A549 (cell line): ENCODE measurements around the gene HOMER1. TPM values are rescaled to one million over a fixed set of nuclear protein-coding genes. Genes with fewer than 3 reads are reported as not detected.

ENCODE experiments used
- ATAC-seq, 2 experiments: fragments of 200-7000 bp in 1 of 2; fragments of >200 bp in 1 of 2; cut with Nextera tagmentation in 1 of 2; cut with Tn5 transposase in 1 of 2; 3 replicates each; pipeline versions ENCODE4 v1.8.0 to v1.9.1; 2018 to 2020; ENCODE audit warnings: mild to moderate bottlenecking in 1 of 2, moderate library complexity in 1 of 2
- CTCF ChIA-PET: fragments of 300-600 bp; sonication (Branson Sonifier 250); formaldehyde crosslinking; extraction: SDS; loops from one replicate; lab custom pipeline; 2021; ENCODE audit warnings: antibody characterized with exemption, inconsistent platforms; lab: Yijun Ruan, JAX
- POLR2A ChIA-PET: fragments of 350-600 bp; formaldehyde crosslinking; extraction: SDS; loops from one replicate; lab custom pipeline; 2021; ENCODE audit warnings: antibody characterized with exemption, inconsistent platforms; lab: Yijun Ruan, JAX
- DNase-seq, 2 experiments: peaks; one replicate each; pipeline versions ENCODE4 v3.0.0 to v3.0.0-alpha.2; 2011 to 2016; ENCODE audit warnings: low read depth in 1 of 2, low spot score in 1 of 2
- FAIRE-seq: peaks from 2 replicates; lab custom pipeline; 2011; peaks lifted over from hg19 to GRCh38; lab: Jason Lieb, UNC
- H3K27ac ChIP-seq, 2 experiments: fragments of >200 bp; sonication (Bioruptor Twin); formaldehyde crosslinking; 3 replicates each; pipeline ENCODE4 v1.5.1; 2016 to 2017
- H3K4me1 ChIP-seq: fragments of >200 bp; sonication (Bioruptor Twin); formaldehyde crosslinking; 3 replicates; pipeline ENCODE4 v1.6.1; 2016
- H3K4me2 ChIP-seq: fragments of >200 bp; sonication (Bioruptor Twin); formaldehyde crosslinking; 3 replicates; pipeline ENCODE4 v1.6.1; 2016
- H3K4me3 ChIP-seq: fragments of >200 bp; sonication (Bioruptor Twin); formaldehyde crosslinking; 3 replicates; pipeline ENCODE4 v1.5.1; 2016
- H3K9me3 ChIP-seq: fragments of >200 bp; sonication (Bioruptor Twin); formaldehyde crosslinking; 3 replicates; pipeline ENCODE4 v1.6.1; 2016
- BCL3 ChIP-seq: fragments of >200 bp; sonication (Bioruptor Twin); formaldehyde crosslinking; IDR thresholded peaks from 3 replicates; pipeline ENCODE4 v1.6.1; 2016
- BHLHE40 ChIP-seq: IDR thresholded peaks from 2 replicates; pipeline ENCODE4 v1.6.1; 2012; ENCODE audit warnings: low read depth, low read length, inconsistent platforms
- CBX2 ChIP-seq: fragments of 200-600 bp; sonication (generic); IDR thresholded peaks from 2 replicates; pipeline ENCODE4 v1.6.1; 2016; ENCODE audit warnings: low read depth, mild to moderate bottlenecking, borderline replicate concordance
- CHD4 ChIP-seq: fragments of 200-600 bp; sonication (generic); IDR thresholded peaks from 2 replicates; pipeline ENCODE4 v1.6.1; 2016; ENCODE audit warnings: antibody characterized with exemption, mild to moderate bottlenecking, borderline replicate concordance
- E2F6 ChIP-seq: IDR thresholded peaks from 2 replicates; pipeline ENCODE4 v1.6.1; 2012; ENCODE audit warnings: low read depth, borderline replicate concordance
- EHF ChIP-seq: fragments of 250-450 bp; sonication (Bioruptor Pico); IDR thresholded peaks from 2 replicates; pipeline ENCODE4 v1.5.0; 2020; ENCODE audit warnings: mild to moderate bottlenecking
- ELK1 ChIP-seq: fragments of 150-350 bp; IDR thresholded peaks from 2 replicates; pipeline ENCODE4 v1.6.1; 2014; ENCODE audit warnings: low read depth, mild to moderate bottlenecking, low read length
- FOSL2 ChIP-seq, 2 experiments: fragments of 450-650 bp in 1 of 2; fragments of >200 bp in 1 of 2; sonication (Bioruptor Twin) in 1 of 2; formaldehyde crosslinking; IDR thresholded peaks; 2 replicates each; pipeline versions ENCODE4 v1.5.0 to v1.6.1; 2016 to 2020; ENCODE audit warnings: mild to moderate bottlenecking in 1 of 2, moderate library complexity in 1 of 2
- FOXS1 ChIP-seq: fragments of 250-450 bp; sonication (Bioruptor Pico); IDR thresholded peaks from 2 replicates; pipeline ENCODE4 v1.5.0; 2020; ENCODE audit warnings: mild to moderate bottlenecking, moderate library complexity
- GATA3 ChIP-seq: IDR thresholded peaks from 2 replicates; pipeline ENCODE4 v1.6.1; 2012; ENCODE audit warnings: borderline replicate concordance
- HOXB5 ChIP-seq: fragments of 250-450 bp; sonication (Bioruptor Pico); IDR thresholded peaks from 2 replicates; pipeline ENCODE4 v1.5.0; 2020; ENCODE audit warnings: mild to moderate bottlenecking, moderate library complexity
- JUN ChIP-seq, 2 experiments: fragments of >200 bp; sonication (Bioruptor Twin); formaldehyde crosslinking; IDR thresholded peaks; 2 replicates in 1 of 2; 3 replicates in 1 of 2; pipeline ENCODE4 v1.6.1; 2016 to 2017
- MAZ ChIP-seq: fragments of 150-350 bp; IDR thresholded peaks from 2 replicates; pipeline ENCODE4 v1.6.1; 2014; ENCODE audit warnings: antibody characterized with exemption, low read depth, low read length, borderline replicate concordance
- NFE2L2 ChIP-seq: fragments of 150-350 bp; conservative IDR thresholded peaks from 2 replicates; pipeline ENCODE4 v1.6.1; 2014; ENCODE audit warnings: low read length
- PBX3 ChIP-seq: IDR thresholded peaks from 2 replicates; pipeline ENCODE4 v1.6.1; 2012
- RAD21 ChIP-seq, 2 experiments: fragments of >200 bp in 1 of 2; sonication (Bioruptor Twin) in 1 of 2; formaldehyde crosslinking in 1 of 2; IDR thresholded peaks in 1 of 2; conservative IDR thresholded peaks in 1 of 2; 2 replicates in 1 of 2; 3 replicates in 1 of 2; pipeline ENCODE4 v1.6.1; 2012 to 2018; ENCODE audit warnings: inconsistent platforms in 1 of 2
- RFX5 ChIP-seq: fragments of 450-650 bp; IDR thresholded peaks from 2 replicates; pipeline ENCODE4 v1.7.1; 2014; ENCODE audit warnings: antibody characterized with exemption, mild to moderate bottlenecking, moderate library complexity
- SMC3 ChIP-seq: fragments of >200 bp; sonication (Bioruptor Twin); formaldehyde crosslinking; IDR thresholded peaks from 3 replicates; pipeline ENCODE4 v1.6.1; 2018; ENCODE audit warnings: inconsistent platforms
- SREBF2 ChIP-seq: fragments of 450-650 bp; IDR thresholded peaks from 2 replicates; pipeline ENCODE4 v1.6.1; 2014; ENCODE audit warnings: mild to moderate bottlenecking, moderate library complexity
- TP53 ChIP-seq: fragments of 250-450 bp; sonication (Bioruptor Pico); IDR thresholded peaks from 2 replicates; pipeline ENCODE4 v1.5.0; 2021; ENCODE audit warnings: mild to moderate bottlenecking, moderate library complexity
- USF2 ChIP-seq: fragments of 450-650 bp; IDR thresholded peaks from 2 replicates; pipeline ENCODE4 v1.6.1; 2014; ENCODE audit warnings: antibody characterized with exemption
- ZNF302 ChIP-seq: fragments of 250-450 bp; sonication (Bioruptor Pico); IDR thresholded peaks from 2 replicates; pipeline ENCODE4 v1.9.0; 2021; ENCODE audit warnings: inconsistent platforms, mild to moderate bottlenecking, moderate library complexity
- ZSCAN20 ChIP-seq: fragments of 250-450 bp; sonication (Bioruptor Pico); IDR thresholded peaks from 2 replicates; pipeline ENCODE4 v1.8.0; 2022; ENCODE audit warnings: mild to moderate bottlenecking, moderate library complexity
- WGBS: methylation state at CpG from one replicate; pipeline ENCODE4 v1.1.6; 2017; ENCODE audit errors: missing lambda C conversion rate; 5-methylcytosine and 5-hydroxymethylcytosine counted together
- polyA plus RNA-seq, 4 experiments: library from polyadenylated mRNA; depleted of rRNA in 3 of 4; stranded (reverse); fragments of >200 nt; fragmentation: RNase III in 1 of 4; extraction: RNeasy Plus Mini Kit Qiagen cat#74134 plus additional on column Dnase treatment in 1 of 4; gene quantifications; 2 replicates in 3 of 4; 3 replicates in 1 of 4; pipeline ENCODE4 v1.2.3, GENCODE V29; 2011 to 2017

Gene HOMER1
- polyA plus RNA-seq, 2 of the 4 experiments (the other 2 are of a cell fraction), result 6.0 to 9.3 TPM

GRCh38 chr5:79526493-79526892, 12.6 kb upstream of the HOMER1 start:
- CTCF ChIA-PET, result interaction anchor here (1.5 to 1.8 kb wide), 2 partner anchors 17 to 217 kb away, joined by 3 read pairs; no protein-coding TSS in a partner anchor
- no peak overlapping the region for H3K4me3 ChIP-seq
- POLR2A ChIA-PET, result no interaction called here
- TF ChIP-seq NFE2L2, result no peak
- no peak for TF ChIP-seq BHLHE40
- no peak for TF ChIP-seq RFX5
- no peak for TF ChIP-seq GATA3
- no peak for TF ChIP-seq PBX3
- TF ChIP-seq HOXB5 (CRISPR knock-in tag), result no peak
- no peak for TF ChIP-seq JUN (IDR thresholded peaks at IDR 0.05)
- TF ChIP-seq CHD4, result no peak
- no peak for TF ChIP-seq ZNF302 (CRISPR knock-in tag)
- no peak for TF ChIP-seq ELK1
- no peak for TF ChIP-seq SREBF2
- no peak for TF ChIP-seq USF2
- no peak for TF ChIP-seq EHF (CRISPR knock-in tag)
- no peak overlapping the region for H3K27ac ChIP-seq
- WGBS, result 37% methylated on average over 2 of the region's 2 CpGs
- no peak for FAIRE-seq
- H3K4me2 ChIP-seq, result no peak overlapping the region
- peaks cover 16% of the 10 kb centered on the region for H3K9me3 ChIP-seq
- DNase-seq, result no peak
- no peak for ATAC-seq
- no peaks in the 10 kb centered on the region for H3K4me1 ChIP-seq

- FAIRE-seq (no peak), ATAC-seq (no peak), DNase-seq (no peak)
- H3K4me2 ChIP-seq, result no peak overlapping the region
- H3K4me1 ChIP-seq, result no peaks in the 10 kb centered on the region
- no peak overlapping the region for H3K4me3 ChIP-seq
- peaks cover 13% of the 10 kb centered on the region for H3K9me3 ChIP-seq
- POLR2A ChIA-PET, result no interaction called here
- TF ChIP-seq MAZ (no peak), CBX2 (no peak), BCL3 (no peak), FOXS1 (no peak), ELK1 (no peak), RAD21 (conservative IDR thresholded peaks at IDR 0.05 in 1 of 2, IDR thresholded peaks at IDR 0.05 in 1 of 2) (no peak), FOSL2 (IDR thresholded peaks at IDR 0.05) (no peak), FOSL2 (CRISPR knock-in tag; IDR thresholded peaks at IDR 0.05) (no peak), ZSCAN20 (CRISPR knock-in tag) (no peak), E2F6 (no peak), TP53 (CRISPR knock-in tag) (no peak), SMC3 (no peak), BHLHE40 (no peak)
- CTCF ChIA-PET, result no interaction called here
- H3K27ac ChIP-seq, result no peak overlapping the region
- 82% methylated on average over 1 of the region's 1 CpG for WGBS
These were observed 7.2 kb upstream of the HOMER1 start for GRCh38 chr5:79521156-79521555.
